ENCODE data around the gene PEX10.

The PEX10 gene

DNA sequence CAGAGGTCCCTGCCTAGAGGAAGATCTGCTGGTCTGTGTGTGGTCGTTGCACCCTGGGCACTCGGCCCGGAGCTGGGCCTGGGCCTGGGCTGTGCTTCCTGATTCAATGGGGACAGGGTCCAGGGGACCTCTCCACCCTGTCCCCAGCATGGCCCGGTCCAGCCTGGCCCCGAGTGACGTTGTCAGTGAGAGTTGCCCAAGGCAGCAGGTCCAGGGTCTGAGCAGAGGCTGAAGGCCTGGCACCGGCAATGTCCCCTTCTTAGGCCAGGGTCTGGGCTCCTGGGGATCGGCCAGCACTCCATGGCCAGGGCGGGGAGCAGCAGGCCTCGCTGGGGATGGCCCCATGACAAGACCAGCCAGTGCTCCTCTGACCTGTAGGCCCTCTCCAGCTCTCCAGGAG is 15.6 kb upstream of the PEX10 start:
- DNase-seq (ENCODE audit: low read depth in 2 of 2), result no peak
- H3K4me3 ChIP-seq (replicated peaks in 1 of 2; ENCODE audit: low read depth in 2 of 2, low read length in 2 of 2), result no peak overlapping the region
- TF ChIP-seq CTCF (IDR thresholded peaks at IDR 0.05; ENCODE audit: low read depth, low read length), result no peak

DNA sequence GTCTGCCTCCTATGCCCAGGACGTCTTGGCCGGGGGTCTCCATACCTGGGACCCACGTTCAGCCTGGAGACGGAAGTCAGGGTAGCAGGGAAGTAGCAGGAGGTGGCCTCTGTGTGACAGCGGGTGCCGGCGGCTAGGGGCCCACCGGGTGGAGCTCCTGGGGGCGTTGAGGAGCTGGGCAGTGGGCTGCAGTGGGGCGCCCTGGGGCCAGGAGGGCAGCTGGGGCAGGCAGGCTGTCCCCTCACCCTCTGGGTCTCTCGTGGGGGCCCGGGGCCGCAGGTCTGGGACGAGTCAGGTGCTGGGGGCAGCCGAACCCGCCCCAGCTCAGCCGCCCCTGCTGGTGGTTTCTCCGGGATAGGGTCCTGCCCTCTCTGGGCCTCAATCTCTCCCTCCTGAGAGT is 14.7 kb upstream of the PEX10 start:
- TF ChIP-seq CTCF (IDR thresholded peaks at IDR 0.05; ENCODE audit: low read depth, low read length), result no peak

DNA sequence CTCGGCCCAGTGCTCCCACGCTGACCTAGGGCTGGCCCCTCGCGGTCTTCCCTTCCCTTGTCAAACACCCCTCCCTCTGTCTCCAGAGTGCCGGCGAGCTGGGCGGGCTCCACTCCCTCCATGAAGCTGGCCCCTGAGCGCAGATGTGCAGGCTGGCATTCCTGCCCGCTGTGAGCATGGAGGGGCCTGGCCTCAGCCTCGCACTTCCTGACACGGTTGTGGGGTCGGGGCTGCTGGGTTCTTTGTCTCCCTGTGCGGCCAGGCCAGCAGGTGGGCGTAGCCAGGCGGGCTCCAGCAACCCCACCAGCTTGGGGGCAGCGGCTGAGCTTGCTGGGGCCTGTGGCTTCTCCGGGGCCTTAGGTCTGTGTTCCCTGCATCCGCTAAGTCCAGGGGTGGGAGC is 14.2 kb upstream of the PEX10 start:
- TF ChIP-seq CTCF (IDR thresholded peaks at IDR 0.05; ENCODE audit: low read depth, low read length), result no peak
- no peak overlapping the region for H3K4me3 ChIP-seq (replicated peaks in 1 of 2; ENCODE audit: low read depth in 2 of 2, low read length in 2 of 2)
- no peak for DNase-seq (ENCODE audit: low read depth in 2 of 2)

More for the DNA sequence above, 14.7 kb upstream of the PEX10 start:
- no peak overlapping the region for H3K4me3 ChIP-seq (replicated peaks in 1 of 2; ENCODE audit: low read depth in 2 of 2, low read length in 2 of 2)
- DNase-seq (ENCODE audit: low read depth in 2 of 2), result no peak

- TF ChIP-seq CTCF (IDR thresholded peaks at IDR 0.05; ENCODE audit: low read depth, low read length), result no peak
- no peak overlapping the region for H3K4me3 ChIP-seq (replicated peaks in 1 of 2; ENCODE audit: low read depth in 2 of 2, low read length in 2 of 2)
- DNase-seq (ENCODE audit: low read depth in 2 of 2), result no peak
These were observed 13.5 kb upstream of the PEX10 start for GRCh38 chr1:2425892-2426291.

DNA sequence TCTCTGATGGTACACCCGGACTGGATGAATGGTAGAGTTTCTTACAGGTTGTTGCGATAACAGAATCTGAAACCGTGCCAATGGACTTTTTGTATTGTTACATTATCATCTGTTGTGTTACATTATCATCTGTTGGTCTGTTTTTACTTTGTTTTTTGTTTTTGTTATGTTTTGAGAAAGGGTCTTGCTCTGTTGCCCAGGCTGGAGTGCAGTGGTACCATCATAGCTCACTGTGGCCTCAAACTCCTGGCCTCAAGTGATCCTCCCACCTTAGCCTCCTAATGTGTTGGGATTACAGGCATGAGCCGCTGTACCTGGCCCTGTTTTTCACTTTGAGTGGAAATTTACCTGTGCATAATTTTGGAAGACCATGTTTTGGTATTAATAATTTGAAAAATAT is 10.2 kb upstream of the PEX10 start:
- DNase-seq (ENCODE audit: low read depth in 2 of 2), result no peak
- no peak for TF ChIP-seq CTCF (IDR thresholded peaks at IDR 0.05; ENCODE audit: low read depth, low read length)
- H3K4me3 ChIP-seq (replicated peaks in 1 of 2; ENCODE audit: low read depth in 2 of 2, low read length in 2 of 2), result no peak overlapping the region

GRCh38 chr1:2419416-2419815 is 7.1 kb upstream of the PEX10 start:
- no peak overlapping the region for H3K4me3 ChIP-seq (replicated peaks in 1 of 2; ENCODE audit: low read depth in 2 of 2, low read length in 2 of 2)
- TF ChIP-seq CTCF (IDR thresholded peaks at IDR 0.05; ENCODE audit: low read depth, low read length), result no peak
- no peak for DNase-seq (ENCODE audit: low read depth in 2 of 2)

DNA sequence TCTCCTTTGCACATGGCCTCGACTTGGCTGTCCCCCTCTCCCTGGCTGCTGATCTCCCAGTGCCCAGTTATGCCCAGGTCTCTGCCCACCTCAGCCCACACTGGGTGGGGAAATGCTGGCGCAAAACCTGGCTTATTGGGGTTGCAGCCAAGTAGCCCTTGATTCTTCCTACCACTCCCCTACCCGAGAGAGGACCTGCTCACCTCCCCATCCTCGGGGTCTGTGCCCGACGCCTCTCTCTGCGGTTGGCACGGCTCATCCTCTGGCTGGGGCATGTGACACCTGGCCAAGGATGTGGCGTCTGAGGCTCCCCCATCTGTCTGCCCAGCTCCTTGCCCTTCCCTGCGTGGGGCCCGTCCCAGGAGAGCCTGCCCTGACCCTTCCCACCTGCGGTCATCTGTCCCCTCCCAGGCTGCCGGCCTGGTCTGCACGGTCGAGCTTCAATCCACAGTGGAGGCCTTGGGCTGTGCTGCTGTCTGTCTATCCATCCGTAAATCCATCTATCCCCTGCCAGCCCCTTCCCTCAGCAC is 6.5 kb upstream of the PEX10 start:
- H3K4me3 ChIP-seq (replicated peaks in 1 of 2; ENCODE audit: low read depth in 2 of 2, low read length in 2 of 2), result no peak overlapping the region
- no peak for DNase-seq (ENCODE audit: low read depth in 2 of 2)
- no peak for TF ChIP-seq CTCF (IDR thresholded peaks at IDR 0.05; ENCODE audit: low read depth, low read length)

Data from cardiac fibroblast (primary cell).